Right lobe of liver (tissue), 4 donors: ENCODE measurements around the gene PEPD.

Source experiments
- POLR2A ChIP-seq: fragments of 450-650 bp; IDR thresholded peaks from one replicate; pipeline ENCODE4 v1.6.1; 2017; ENCODE audit warnings: antibody characterized with exemption, mild to moderate bottlenecking
- TF ChIP-seq, protein P1 (sequence below), 4 donors: fragments of 200-600 bp in 3 of 4; fragments of 450-650 bp in 1 of 4; IDR thresholded peaks; one replicate each; pipeline versions ENCODE4 v1.5.1 to v1.8.0; 2016 to 2022; ENCODE audit warnings: antibody characterized with exemption in 4 of 4, mild to moderate bottlenecking in 2 of 4
- donor health status: DM: no; HTN: no; CAD: no.
- donor health status: DM: no; HTN: no; CAD: no.
- donor health status: DM: no; HTN: yes; CAD: no.

DNA sequence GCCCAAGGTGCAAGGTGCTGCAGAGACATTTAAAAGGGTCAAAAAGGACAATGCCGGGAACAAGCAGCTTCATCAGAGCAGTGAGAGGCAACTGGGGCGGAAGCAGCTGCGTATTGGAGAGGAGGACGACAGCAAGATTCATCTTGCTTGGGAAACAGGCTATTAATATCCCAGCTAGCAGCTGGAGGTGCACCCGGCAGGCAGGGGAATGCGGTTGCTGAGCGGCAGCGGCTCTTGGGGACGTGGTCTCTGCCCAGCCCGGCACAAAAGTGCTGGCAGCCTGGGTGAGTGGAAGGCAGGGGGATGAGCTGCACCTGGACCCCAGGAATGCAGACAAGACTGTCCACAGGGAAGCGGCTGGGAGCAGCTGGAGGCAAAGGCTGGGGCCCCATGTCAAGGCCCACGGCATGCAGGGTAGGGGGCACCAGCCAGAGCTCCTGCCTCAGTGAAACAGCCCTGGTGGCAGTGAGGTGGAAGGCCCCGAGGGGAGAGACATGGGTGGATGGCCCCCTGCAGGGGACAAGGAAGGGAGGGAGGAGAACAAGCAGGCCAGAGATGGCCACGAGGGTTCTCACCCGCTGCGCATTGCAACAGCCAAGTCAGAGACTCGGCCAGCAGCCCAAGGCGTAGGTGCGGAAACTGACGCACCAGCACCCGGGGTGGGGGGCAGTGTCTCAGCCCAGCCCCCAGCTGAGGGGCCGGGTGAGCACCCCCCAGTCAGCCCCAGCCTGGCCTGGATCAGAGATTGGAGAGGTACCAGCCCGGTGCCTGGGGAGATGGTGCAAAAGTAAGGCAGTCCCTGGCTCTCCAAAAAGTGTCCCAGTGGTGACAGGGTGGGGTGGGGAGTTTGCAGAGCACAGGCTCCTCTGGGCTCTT, 34.4 kb downstream of the PEPD start:
- TF ChIP-seq, protein P1, sequence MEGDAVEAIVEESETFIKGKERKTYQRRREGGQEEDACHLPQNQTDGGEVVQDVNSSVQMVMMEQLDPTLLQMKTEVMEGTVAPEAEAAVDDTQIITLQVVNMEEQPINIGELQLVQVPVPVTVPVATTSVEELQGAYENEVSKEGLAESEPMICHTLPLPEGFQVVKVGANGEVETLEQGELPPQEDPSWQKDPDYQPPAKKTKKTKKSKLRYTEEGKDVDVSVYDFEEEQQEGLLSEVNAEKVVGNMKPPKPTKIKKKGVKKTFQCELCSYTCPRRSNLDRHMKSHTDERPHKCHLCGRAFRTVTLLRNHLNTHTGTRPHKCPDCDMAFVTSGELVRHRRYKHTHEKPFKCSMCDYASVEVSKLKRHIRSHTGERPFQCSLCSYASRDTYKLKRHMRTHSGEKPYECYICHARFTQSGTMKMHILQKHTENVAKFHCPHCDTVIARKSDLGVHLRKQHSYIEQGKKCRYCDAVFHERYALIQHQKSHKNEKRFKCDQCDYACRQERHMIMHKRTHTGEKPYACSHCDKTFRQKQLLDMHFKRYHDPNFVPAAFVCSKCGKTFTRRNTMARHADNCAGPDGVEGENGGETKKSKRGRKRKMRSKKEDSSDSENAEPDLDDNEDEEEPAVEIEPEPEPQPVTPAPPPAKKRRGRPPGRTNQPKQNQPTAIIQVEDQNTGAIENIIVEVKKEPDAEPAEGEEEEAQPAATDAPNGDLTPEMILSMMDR (IDR thresholded peaks at IDR 0.05), result no peak
- no peak for TF ChIP-seq POLR2A
